Neuronal stem cell (in vitro differentiated cells): Measurements from ENCODE around the gene CEP162.
"Not testable (repeated sequence)": the region's sequence is repeated elsewhere in the genome, so short reads cannot be mapped to it uniquely, and the experiment has no call there.

Experiments
- DNase-seq: peaks from one replicate; pipeline ENCODE4 v3.0.0-alpha.2; 2013; ENCODE audit warnings: low spot score
- H2AFZ ChIP-seq: one replicate; pipeline ENCODE4 v1.6.1; 2013; ENCODE audit warnings: mild to moderate bottlenecking, low read length, inconsistent platforms
- H2AK5ac ChIP-seq: 2 replicates; pipeline ENCODE4 v1.6.1; 2013; ENCODE audit warnings: low read depth, mild to moderate bottlenecking, inconsistent platforms, low read length, moderate library complexity, mixed read lengths
- H2BK120ac ChIP-seq: 2 replicates; pipeline ENCODE4 v1.6.1; 2013; ENCODE audit warnings: low read depth, mild to moderate bottlenecking, inconsistent platforms, low read length, moderate library complexity, mixed read lengths
- H2BK12ac ChIP-seq: one replicate; pipeline ENCODE4 v1.6.1; 2013; ENCODE audit warnings: low read length, inconsistent platforms
- H2BK15ac ChIP-seq: 2 replicates; pipeline ENCODE4 v1.6.1; 2013; ENCODE audit warnings: mild to moderate bottlenecking, low read length, inconsistent platforms, mixed read lengths
- H2BK5ac ChIP-seq: one replicate; pipeline ENCODE4 v1.6.1; 2013; ENCODE audit warnings: inconsistent platforms, mild to moderate bottlenecking, low read length, moderate library complexity
- H3K14ac ChIP-seq: one replicate; pipeline ENCODE4 v1.6.1; 2013; ENCODE audit warnings: low read length, inconsistent platforms
- H3K18ac ChIP-seq: 2 replicates; pipeline ENCODE4 v1.6.1; 2013; ENCODE audit warnings: low read length, inconsistent platforms
- H3K23ac ChIP-seq: 2 replicates; pipeline ENCODE4 v1.6.1; 2013; ENCODE audit warnings: low read depth, mild to moderate bottlenecking, mixed read lengths, low read length, inconsistent platforms; ENCODE audit not compliant: poor library complexity
- H3K27ac ChIP-seq: replicated peaks from 3 replicates; pipeline ENCODE4 v1.5.1; 2013; ENCODE audit warnings: low read length, inconsistent platforms
- H3K27me3 ChIP-seq, 3 experiments: 2 replicates each; pipeline ENCODE4 v1.6.1; 2013; ENCODE audit warnings: low read length in 3 of 3, mild to moderate bottlenecking in 2 of 3, inconsistent platforms in 1 of 3, low read depth in 1 of 3, mixed read lengths in 1 of 3, moderate library complexity in 1 of 3; ENCODE audit not compliant: control insufficient read depth in 3 of 3, insufficient read depth in 3 of 3
- H3K36me3 ChIP-seq, 2 donors: replicated peaks in 1 of 2; 2 replicates each; pipeline ENCODE4 v1.6.1; 2013; ENCODE audit warnings: low read length in 2 of 2; ENCODE audit not compliant: control insufficient read depth in 2 of 2, insufficient read depth in 2 of 2
- H3K4ac ChIP-seq: 2 replicates; pipeline ENCODE4 v1.6.1; 2013; ENCODE audit warnings: inconsistent platforms, mild to moderate bottlenecking, low read length, moderate library complexity
- H3K4me1 ChIP-seq, 2 donors: 1 replicate in 1 of 2; 2 replicates in 1 of 2; pipeline ENCODE4 v1.6.1; 2013; ENCODE audit warnings: low read length in 2 of 2, low read depth in 1 of 2; ENCODE audit not compliant: control insufficient read depth in 2 of 2, insufficient read depth in 1 of 2
- H3K4me2 ChIP-seq: one replicate; pipeline ENCODE4 v1.6.1; 2013; ENCODE audit warnings: mild to moderate bottlenecking, low read length, inconsistent platforms; ENCODE audit not compliant: insufficient read depth, poor library complexity, severe bottlenecking
- H3K4me3 ChIP-seq, 2 donors: 2 replicates each; pipeline ENCODE4 v1.5.1; 2013; ENCODE audit warnings: low read length in 2 of 2, mild to moderate bottlenecking in 2 of 2, inconsistent platforms in 1 of 2, moderate library complexity in 1 of 2
- H3K79me1 ChIP-seq: one replicate; pipeline ENCODE4 v1.6.1; 2013; ENCODE audit warnings: low read depth, mild to moderate bottlenecking, inconsistent platforms, low read length, moderate library complexity
- H3K9ac ChIP-seq: one replicate; pipeline ENCODE4 v1.6.1; 2013; ENCODE audit warnings: mild to moderate bottlenecking, low read depth, low read length, inconsistent platforms; ENCODE audit not compliant: poor library complexity
- H3K9me3 ChIP-seq, 2 donors: replicated peaks in 1 of 2; 2 replicates each; pipeline versions ENCODE3 to v1.6.1; 2013; ENCODE audit warnings: low read length in 2 of 2, mild to moderate bottlenecking in 2 of 2, inconsistent platforms in 1 of 2, low read depth in 1 of 2, mixed read lengths in 1 of 2, moderate library complexity in 1 of 2; ENCODE audit not compliant: control insufficient read depth in 2 of 2, insufficient read depth in 1 of 2
- H4K8ac ChIP-seq: one replicate; pipeline ENCODE4 v1.6.1; 2013; ENCODE audit warnings: low read depth, mild to moderate bottlenecking, inconsistent platforms, low read length, moderate library complexity
- H4K91ac ChIP-seq: one replicate; pipeline ENCODE4 v1.6.1; 2013; ENCODE audit warnings: low read length, low read depth, mild to moderate bottlenecking, inconsistent platforms; ENCODE audit not compliant: poor library complexity
- WGBS, 2 donors: extraction: QIAGEN DNeasy Blood & Tissue Kit; methylation state at CpG; one replicate each; pipeline ENCODE4 v1.1.7; 2013; ENCODE audit warnings: missing lambda C conversion rate in 2 of 2, mixed read lengths in 1 of 2; ENCODE audit not compliant: insufficient read length in 2 of 2, insufficient replicate concordance in 1 of 2; ENCODE audit errors: extremely low coverage in 2 of 2; 5-methylcytosine and 5-hydroxymethylcytosine counted together

Gene CEP162

GRCh38 chr6:84191802-84192201 is 35.6 kb downstream of the CEP162 start:
- Histone ChIP-seq H3K36me3 (peaks cover 2 to 71% of the 10 kb centered on the region in 2 donors), H3K27me3 (no peaks in the 10 kb centered on the region), H3K79me1 (no peaks in the 10 kb centered on the region), H3K9me3 (no peaks in the 10 kb centered on the region), H3K4me2 (no peak overlapping the region), H2BK120ac (no peak overlapping the region), H2BK12ac (no peak overlapping the region), H3K4me1 (no peaks in the 10 kb centered on the region), H2AK5ac (no peak overlapping the region), H3K4ac (no peak overlapping the region), H2BK5ac (no peak overlapping the region), H3K14ac (no peak overlapping the region), H3K4me3 (no peak overlapping the region), H4K8ac (no peak overlapping the region), H3K9ac (no peak overlapping the region), H3K23ac (no peak overlapping the region), H4K91ac (no peak overlapping the region), H2BK15ac (no peak overlapping the region), H2AFZ (no peak overlapping the region), H3K27ac (no peak overlapping the region), H3K18ac (no peak overlapping the region)
- DNase-seq, result no peak
- no CpG with 5 or more reads among the region's 2 CpGs for WGBS, 2 donors

- H4K91ac ChIP-seq, H2BK12ac ChIP-seq, H2BK5ac ChIP-seq, H3K4me3 ChIP-seq, H2BK120ac ChIP-seq, H2BK15ac ChIP-seq, H3K23ac ChIP-seq, H2AK5ac ChIP-seq, H3K14ac ChIP-seq, H3K4me2 ChIP-seq, H3K27me3 ChIP-seq, H2AFZ ChIP-seq, H3K27ac ChIP-seq, H3K18ac ChIP-seq, H3K79me1 ChIP-seq, H3K9me3 ChIP-seq, H3K4me1 ChIP-seq, H4K8ac ChIP-seq, H3K9ac ChIP-seq, DNase-seq, H3K4ac ChIP-seq: not testable (repeated sequence)
- WGBS, 2 donors, result no CpG with 5 or more reads among the region's 25 CpGs
- H3K36me3 ChIP-seq, result peaks cover 2 to 70% of the 10 kb centered on the region in 2 donors
These were observed 38.1 kb downstream of the CEP162 start for GRCh38 chr6:84189356-84189755.

GRCh38 chr6:84183430-84183829 is 44.0 kb downstream of the CEP162 start:
- H4K8ac ChIP-seq, result no peak overlapping the region
- WGBS, 2 donors, result no CpG with 5 or more reads among the region's 1 CpG

DNA sequence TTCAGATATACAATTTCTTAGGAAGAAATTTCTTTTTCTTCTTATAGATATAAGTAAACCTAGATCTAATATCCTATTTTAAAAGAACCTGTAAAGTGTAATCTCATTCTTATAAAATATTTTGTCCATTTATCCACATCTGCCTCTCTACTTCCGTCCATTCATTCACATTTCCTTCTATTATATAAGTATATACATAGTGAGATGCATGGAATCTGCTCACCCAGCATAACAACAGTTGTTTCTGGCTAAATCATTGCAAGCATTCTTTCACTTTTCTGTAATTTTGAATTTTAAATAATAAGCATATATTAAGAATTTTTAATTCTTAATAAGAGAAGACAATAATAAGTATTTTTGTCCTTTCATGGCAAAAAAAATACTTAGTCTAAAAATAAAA is 45.4 kb downstream of the CEP162 start:
- Histone ChIP-seq H3K27me3 (no peaks in the 10 kb centered on the region), H3K36me3 (peaks cover 2 to 46% of the 10 kb centered on the region in 2 donors), H3K4me1 (no peaks in the 10 kb centered on the region), H3K4me2 (no peak overlapping the region), H3K4ac (no peak overlapping the region), H3K27ac (no peak overlapping the region), H3K79me1 (no peaks in the 10 kb centered on the region), H3K18ac (no peak overlapping the region), H3K23ac (no peak overlapping the region), H2BK15ac (no peak overlapping the region), H2AK5ac (no peak overlapping the region), H3K9me3 (peaks cover 0 to 3% of the 10 kb centered on the region in 2 donors), H3K14ac (no peak overlapping the region), H4K8ac (no peak overlapping the region), H2BK120ac (no peak overlapping the region), H4K91ac (no peak overlapping the region), H2BK12ac (no peak overlapping the region), H3K9ac (no peak overlapping the region), H2BK5ac (no peak overlapping the region), H2AFZ (no peak overlapping the region), H3K4me3 (no peak overlapping the region)
- DNase-seq, result no peak
- no CpG with 5 or more reads among the region's 1 CpG for WGBS, 2 donors

More at GRCh38 chr6:84183430-84183829, 44.0 kb downstream of the CEP162 start:
- no peak overlapping the region for H2AK5ac ChIP-seq
- H2BK120ac ChIP-seq, result no peak overlapping the region
- no peak overlapping the region for H3K9ac ChIP-seq
- no peak overlapping the region for H3K18ac ChIP-seq
- H2BK12ac ChIP-seq, result no peak overlapping the region
- no peaks in the 10 kb centered on the region for H3K27me3 ChIP-seq
- no peaks in the 10 kb centered on the region for H3K4me1 ChIP-seq
- H3K79me1 ChIP-seq, result no peaks in the 10 kb centered on the region
- H2BK15ac ChIP-seq, result no peak overlapping the region
- H3K14ac ChIP-seq, result no peak overlapping the region
- H3K27ac ChIP-seq, result no peak overlapping the region
- H3K23ac ChIP-seq, result no peak overlapping the region
- no peak overlapping the region for H3K4ac ChIP-seq
- peaks cover 2 to 54% of the 10 kb centered on the region in 2 donors for H3K36me3 ChIP-seq
- no peak for DNase-seq
- peaks cover 0 to 3% of the 10 kb centered on the region in 2 donors for H3K9me3 ChIP-seq
- no peak overlapping the region for H3K4me3 ChIP-seq
- no peak overlapping the region for H2AFZ ChIP-seq
- H2BK5ac ChIP-seq, result no peak overlapping the region
- no peak overlapping the region for H3K4me2 ChIP-seq
- H4K91ac ChIP-seq, result no peak overlapping the region
